NT2/D1 (cell line): Measurements from ENCODE around the gene ATP11B.
"Not testable (repeated sequence)": the region's sequence is repeated elsewhere in the genome, so short reads cannot be mapped to it uniquely, and the experiment has no call there.

Experiments used
- DNase-seq: peaks from one replicate; pipeline ENCODE4 v3.0.0-alpha.2; 2011; ENCODE audit warnings: low read depth, low spot score
- H3K27me3 ChIP-seq: 2 replicates; pipeline ENCODE4 v1.6.0; 2011; ENCODE audit warnings: mild to moderate bottlenecking; ENCODE audit not compliant: insufficient read length, insufficient read depth
- H3K36me3 ChIP-seq: 2 replicates; pipeline ENCODE4 v1.6.1; 2011; ENCODE audit warnings: mild to moderate bottlenecking, low read length, mixed read lengths; ENCODE audit not compliant: insufficient read depth, insufficient read length
- H3K4me1 ChIP-seq: 2 replicates; pipeline ENCODE4 v1.5.1; 2011; ENCODE audit not compliant: insufficient read depth, insufficient read length
- H3K4me3 ChIP-seq: 2 replicates; pipeline ENCODE4 v1.5.1; 2011; ENCODE audit warnings: low read depth; ENCODE audit not compliant: insufficient read length
- H3K9ac ChIP-seq: 2 replicates; pipeline ENCODE4 v1.6.0; 2011; ENCODE audit warnings: low read depth; ENCODE audit not compliant: insufficient read length
- H3K9me3 ChIP-seq: 2 replicates; pipeline ENCODE4 v1.5.1; 2011; ENCODE audit warnings: mild to moderate bottlenecking, low read length; ENCODE audit not compliant: insufficient read depth
- SUZ12 ChIP-seq: IDR thresholded peaks from 2 replicates; pipeline ENCODE4 v1.6.1; 2011; ENCODE audit not compliant: insufficient read length, insufficient read depth; ENCODE audit errors: extremely low read depth
- YY1 ChIP-seq: IDR thresholded peaks from 2 replicates; pipeline ENCODE4 v1.6.1; 2011; ENCODE audit not compliant: insufficient read length, insufficient read depth
- ZNF274 ChIP-seq: IDR thresholded peaks from 2 replicates; pipeline ENCODE4 v1.6.1; 2011; ENCODE audit warnings: mild to moderate bottlenecking, low read depth, low read length

The ATP11B gene

DNA sequence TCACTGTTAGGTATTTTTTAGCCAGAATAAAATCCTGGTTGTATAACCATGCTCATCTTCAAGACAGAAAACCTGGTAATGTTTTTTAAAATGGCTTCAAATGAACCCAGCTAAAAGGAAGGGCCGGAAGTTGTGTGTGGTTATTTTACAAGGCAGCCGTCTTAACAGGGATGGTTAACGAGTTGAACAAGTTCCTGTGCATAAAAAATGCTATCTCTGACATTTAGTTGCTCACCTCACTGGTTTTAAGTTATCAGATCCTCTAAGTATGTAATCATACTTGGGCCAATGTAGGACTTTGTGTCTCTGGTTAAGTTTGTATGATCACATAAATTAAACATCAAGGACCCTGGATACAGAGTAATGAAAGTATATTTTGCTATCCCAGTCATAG, 2.1 kb downstream of the ATP11B start:
- Histone ChIP-seq H3K9me3 (no peaks in the 10 kb centered on the region), H3K4me1 (no peaks in the 10 kb centered on the region), H3K4me3 (no peak overlapping the region), H3K9ac (no peak overlapping the region), H3K27me3 (peaks cover 17% of the 10 kb centered on the region), H3K36me3 (no peaks in the 10 kb centered on the region)
- DNase-seq: no peak
- TF ChIP-seq YY1 (no peak), ZNF274 (no peak), SUZ12 (no peak)

DNA sequence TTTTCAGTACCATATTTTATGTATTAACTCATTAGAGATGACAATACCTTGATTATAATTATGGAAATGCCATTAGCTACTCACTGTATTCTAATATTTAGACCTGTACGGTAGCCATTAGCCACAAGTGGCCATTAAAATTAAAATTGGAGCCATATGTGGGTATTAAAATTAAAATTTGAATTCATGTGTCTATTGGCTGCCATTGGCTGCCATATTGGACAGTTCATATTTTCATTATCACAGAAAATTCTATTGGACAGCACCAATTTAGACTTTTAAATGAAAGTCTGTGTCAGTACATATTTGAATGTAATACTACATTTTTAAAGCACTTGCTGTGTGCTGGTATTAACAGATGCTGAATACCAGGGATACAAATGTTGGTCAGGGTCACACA, 3.0 kb downstream of the ATP11B start:
- Histone ChIP-seq H3K27me3 (peaks cover 17% of the 10 kb centered on the region), H3K4me1 (no peaks in the 10 kb centered on the region), H3K36me3 (no peaks in the 10 kb centered on the region), H3K9me3 (no peaks in the 10 kb centered on the region), H3K9ac (no peak overlapping the region), H3K4me3 (no peak overlapping the region)
- no peak for TF ChIP-seq YY1
- TF ChIP-seq ZNF274: no peak
- TF ChIP-seq SUZ12: no peak
- DNase-seq: no peak

DNA sequence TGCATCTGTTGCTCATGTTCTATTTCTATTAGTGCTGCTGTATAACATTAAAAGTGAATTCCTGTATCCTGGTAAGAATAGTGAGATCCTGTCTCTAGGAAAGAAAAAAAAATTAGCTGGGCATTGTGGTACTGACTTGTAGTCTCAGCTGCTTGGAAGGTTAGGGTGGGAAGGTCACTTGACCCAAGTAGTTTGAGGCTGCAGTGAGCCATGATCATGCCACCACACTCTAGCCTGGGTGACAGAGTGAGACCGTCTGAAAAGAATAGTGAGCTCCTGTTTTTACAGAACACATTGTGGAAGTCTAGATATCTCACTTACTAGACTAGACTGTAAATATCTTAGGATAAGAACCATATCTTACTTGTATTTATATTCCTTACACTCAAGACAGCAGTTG, 4.6 kb downstream of the ATP11B start:
- peaks cover 17% of the 10 kb centered on the region for H3K27me3 ChIP-seq
- H3K36me3 ChIP-seq: no peaks in the 10 kb centered on the region
- DNase-seq: no peak
- no peaks in the 10 kb centered on the region for H3K9me3 ChIP-seq
- no peaks in the 10 kb centered on the region for H3K4me1 ChIP-seq
- TF ChIP-seq YY1: no peak
- no peak for TF ChIP-seq SUZ12
- no peak for TF ChIP-seq ZNF274
- no peak overlapping the region for H3K9ac ChIP-seq
- no peak overlapping the region for H3K4me3 ChIP-seq

DNA sequence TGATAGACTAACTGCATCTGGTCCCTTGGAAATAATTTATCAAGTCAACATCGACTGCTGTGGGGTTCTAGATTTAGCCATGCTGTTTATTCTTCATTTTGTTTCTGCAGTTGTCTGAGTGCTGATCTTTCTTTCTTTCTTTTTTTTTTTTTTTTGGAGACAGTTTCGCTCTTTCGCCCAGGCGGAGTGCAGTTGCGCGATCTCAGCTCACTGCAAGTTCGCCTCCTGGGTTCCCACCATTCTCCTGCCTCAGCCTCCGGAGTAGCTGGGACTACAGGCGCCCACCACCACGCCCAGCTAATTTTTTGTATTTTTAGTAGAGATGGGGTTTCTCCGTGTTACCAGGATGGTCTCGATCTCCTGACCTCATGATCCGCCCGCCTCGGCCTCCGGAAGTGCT, 5.8 kb downstream of the ATP11B start:
- not testable (repeated sequence) for H3K9ac ChIP-seq, H3K4me3 ChIP-seq, DNase-seq, H3K36me3 ChIP-seq, H3K9me3 ChIP-seq, H3K4me1 ChIP-seq
- peaks cover 15% of the 10 kb centered on the region for H3K27me3 ChIP-seq

DNA sequence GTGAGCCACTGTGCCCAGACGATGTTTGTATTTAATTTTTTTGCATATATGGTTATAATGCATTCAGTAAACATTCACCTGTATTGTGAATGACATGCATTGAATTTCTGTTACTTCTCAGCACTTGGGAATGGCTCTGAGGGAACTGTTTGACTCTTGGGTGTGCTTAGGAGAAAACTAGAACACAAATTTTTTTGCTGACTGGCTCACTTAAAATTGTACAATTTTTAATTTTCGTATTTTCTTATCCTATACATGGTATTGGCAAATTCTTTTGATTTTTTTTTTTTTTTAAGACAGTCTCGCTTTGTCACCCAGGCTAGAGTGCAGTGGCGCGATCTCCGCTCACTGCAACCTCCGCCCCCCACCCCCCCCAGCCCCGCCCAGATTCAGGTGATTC, 7.2 kb downstream of the ATP11B start:
- Histone ChIP-seq H3K9ac (no peak overlapping the region), H3K9me3 (no peaks in the 10 kb centered on the region), H3K4me3 (no peak overlapping the region), H3K4me1 (no peaks in the 10 kb centered on the region), H3K27me3 (peaks cover 1% of the 10 kb centered on the region), H3K36me3 (no peaks in the 10 kb centered on the region)
- TF ChIP-seq YY1: no peak
- no peak for TF ChIP-seq SUZ12
- TF ChIP-seq ZNF274: no peak
- no peak for DNase-seq

DNA sequence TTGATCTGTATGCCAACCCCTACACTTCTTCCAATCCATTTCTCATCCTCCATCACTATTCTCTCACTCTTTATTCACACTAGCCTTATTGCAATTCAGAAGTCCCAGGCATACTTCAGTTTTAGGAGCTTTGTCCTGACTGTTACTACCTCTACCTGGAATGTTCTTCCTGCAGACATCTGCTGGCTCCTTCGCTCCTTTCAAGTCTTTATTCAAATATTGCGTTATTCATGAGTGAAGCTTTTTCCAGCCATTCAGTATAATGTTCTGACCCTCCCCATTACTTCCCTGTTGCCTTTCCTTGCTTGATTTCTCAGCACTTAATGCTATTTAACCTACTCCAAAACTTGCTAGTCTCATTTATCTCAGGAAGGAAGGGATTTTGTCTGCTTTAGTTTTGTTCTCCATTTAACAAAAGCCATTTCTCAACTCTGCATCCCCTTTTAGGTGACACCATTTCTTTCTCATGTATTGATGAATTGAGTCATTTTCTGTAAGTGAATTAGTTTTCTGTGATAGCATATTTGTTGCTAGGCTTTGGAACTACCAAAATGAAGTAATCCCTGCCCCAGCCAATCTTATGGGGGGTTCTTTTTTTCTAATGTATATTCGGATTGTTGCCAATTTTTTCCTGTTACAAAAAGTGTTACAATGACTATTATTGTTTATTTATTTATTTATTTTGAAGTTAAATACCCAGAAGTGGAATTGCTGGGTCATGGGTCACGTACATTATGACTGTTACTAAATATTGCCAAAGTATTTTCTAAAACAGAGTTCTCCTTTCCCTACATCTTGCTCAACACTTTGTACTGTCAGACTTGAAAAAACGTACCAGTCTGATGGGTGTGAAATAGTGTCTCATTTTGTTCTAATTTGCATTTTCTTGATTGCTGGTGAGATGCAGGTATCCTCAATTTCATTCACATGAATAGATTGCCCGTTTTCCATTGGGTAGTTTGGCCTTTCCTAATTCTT, 9.4 kb downstream of the ATP11B start:
- H3K9me3 ChIP-seq: no peaks in the 10 kb centered on the region
- H3K27me3 ChIP-seq: no peaks in the 10 kb centered on the region
- H3K9ac ChIP-seq: no peak overlapping the region
- H3K36me3 ChIP-seq: no peaks in the 10 kb centered on the region
- no peaks in the 10 kb centered on the region for H3K4me1 ChIP-seq
- H3K4me3 ChIP-seq: no peak overlapping the region
- no peak for DNase-seq
- TF ChIP-seq ZNF274 (no peak), SUZ12 (no peak), YY1 (no peak)

DNA sequence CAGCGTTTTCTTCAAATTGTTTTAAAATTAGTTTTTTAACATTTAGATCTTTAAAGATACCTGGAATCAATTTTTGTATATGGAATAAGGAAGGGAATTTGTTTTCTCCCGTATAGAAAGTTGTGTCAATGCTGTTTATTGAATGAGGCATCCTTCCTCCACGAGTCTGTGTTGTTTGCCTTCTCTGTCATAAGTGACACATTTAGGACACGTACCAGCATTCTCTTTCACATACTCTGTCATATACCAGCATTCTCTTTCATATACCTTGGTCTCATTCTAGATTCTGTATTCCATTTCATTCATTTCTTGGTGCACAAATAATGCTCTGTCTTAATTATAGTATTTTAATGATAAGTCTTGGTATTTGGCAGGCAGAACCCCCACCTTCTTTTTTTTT, 10.3 kb downstream of the ATP11B start:
- H3K4me3 ChIP-seq: no peak overlapping the region
- DNase-seq: no peak
- H3K9me3 ChIP-seq: no peaks in the 10 kb centered on the region
- no peaks in the 10 kb centered on the region for H3K27me3 ChIP-seq
- TF ChIP-seq SUZ12 (no peak), YY1 (no peak), ZNF274 (no peak)
- H3K9ac ChIP-seq: no peak overlapping the region
- H3K36me3 ChIP-seq: no peaks in the 10 kb centered on the region
- no peaks in the 10 kb centered on the region for H3K4me1 ChIP-seq
